HG03064 (cell line): Measurements from ENCODE around the gene SPDYE11.
"Not testable (repeated sequence)": the region's sequence is repeated elsewhere in the genome, so short reads cannot be mapped to it uniquely, and the experiment has no call there.

Experiments used
- ATAC-seq: cut with Tn5 transposase; IDR thresholded peaks from one replicate; pipeline ENCODE4 v1.9.1; 2021; ENCODE audit warnings: low read depth; ENCODE audit not compliant: unreplicated experiment

The SPDYE11 gene

GRCh38 chr7:73057811-73058210 lies at the start of gene SPDYE11:
Gene SPDYE11 (minus strand): TSS chr7:73057911. CDS start chr7:73056111, 1,800 bp downstream.
- not testable (repeated sequence) for ATAC-seq

- ATAC-seq = not testable (repeated sequence)
Observed at GRCh38 chr7:73085938-73086337, 28.2 kb upstream of the SPDYE11 start, which contains the start of gene SPDYE9. Gene SPDYE9 (minus strand): TSS chr7:73086038. CDS start chr7:73084238, 1,800 bp downstream.

- ATAC-seq = not testable (repeated sequence)
Observed at GRCh38 chr7:73029666-73030065, 28.0 kb downstream of the SPDYE11 start, which contains the start of gene SPDYE8. Gene SPDYE8 (minus strand): TSS chr7:73029766. CDS start chr7:73027966, 1,800 bp downstream.

- not testable (repeated sequence) for ATAC-seq
Observed at GRCh38 chr7:73006491-73006890, 51.2 kb downstream of the SPDYE11 start.

- ATAC-seq = peak; percentile 76
Observed at GRCh38 chr7:73005693-73006447, 51.8 kb downstream of the SPDYE11 start.

GRCh38 chr7:73005356-73005692 lies 52.4 kb downstream of the SPDYE11 start:
- ATAC-seq = peak; percentile 78

GRCh38 chr7:72997887-72998468 lies 59.7 kb downstream of the SPDYE11 start:
- ATAC-seq = not testable (repeated sequence)
